ENCODE data around the gene GABBR1. TPM values are rescaled to one million over a fixed set of nuclear protein-coding genes. Genes with fewer than 3 reads are reported as not detected.
A peak's percentile ranks its signal among the peaks of the same experiment; 100 is the strongest.

Gene GABBR1
- polyA plus RNA-seq, 1 donor from 2014 or later, result 108 TPM

DNA sequence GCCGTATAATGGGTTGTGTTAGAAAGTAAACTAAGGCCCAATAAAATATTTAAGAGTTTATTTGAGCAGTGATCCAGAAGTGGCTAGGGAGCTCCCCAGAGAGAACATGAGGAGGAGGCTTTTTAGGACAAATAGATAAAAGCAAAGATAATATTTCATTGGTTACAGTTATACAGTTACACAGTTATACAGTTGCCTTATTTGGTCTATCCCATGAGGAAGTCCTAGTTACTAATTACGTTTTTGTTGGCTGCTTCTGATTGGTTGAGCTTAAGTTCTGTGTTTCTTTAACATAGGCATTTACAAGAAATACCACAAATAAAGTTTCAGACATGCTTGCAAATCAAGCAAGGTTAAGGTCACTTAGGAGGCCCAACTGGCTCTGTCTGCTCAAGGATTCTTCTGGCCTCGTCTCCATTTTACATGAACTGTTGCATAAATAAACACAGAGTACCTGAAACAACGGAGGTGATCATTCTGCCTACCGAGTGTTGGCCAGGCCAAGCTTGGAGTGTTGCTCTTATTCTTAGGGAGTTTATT lies 80.4 kb downstream of the GABBR1 start:
- H3K36me3 ChIP-seq (ENCODE audit: insufficient read depth, low read length), result no peaks in the 10 kb centered on the region
- H3K9me2 ChIP-seq (ENCODE audit: insufficient read depth, low read length), result no peaks in the 10 kb centered on the region
- peak overlapping the region; percentile 70 for H3K4me3 ChIP-seq (ENCODE audit: low read length)
- no peaks in the 10 kb centered on the region for H4K20me1 ChIP-seq (ENCODE audit: insufficient read depth)
- no peak overlapping the region for H3K27ac ChIP-seq (ENCODE audit: low read length)
- H3K79me2 ChIP-seq (replicated peaks; ENCODE audit: insufficient read depth, low read length), result no peaks in the 10 kb centered on the region
- no peak overlapping the region for H2AFZ ChIP-seq (ENCODE audit: low read depth, low read length)
- no peak for TF ChIP-seq TAF1 (IDR thresholded peaks at IDR 0.05; ENCODE audit: low read depth)
- TF ChIP-seq SMC3 (conservative IDR thresholded peaks at IDR 0.05; ENCODE audit: poor library complexity), result no peak
- no peak for TF ChIP-seq REST (IDR thresholded peaks at IDR 0.05; ENCODE audit: borderline replicate concordance)
- no peak for TF ChIP-seq MXI1 (conservative IDR thresholded peaks at IDR 0.05; ENCODE audit: poor library complexity, severe bottlenecking)
- TF ChIP-seq, protein P1, sequence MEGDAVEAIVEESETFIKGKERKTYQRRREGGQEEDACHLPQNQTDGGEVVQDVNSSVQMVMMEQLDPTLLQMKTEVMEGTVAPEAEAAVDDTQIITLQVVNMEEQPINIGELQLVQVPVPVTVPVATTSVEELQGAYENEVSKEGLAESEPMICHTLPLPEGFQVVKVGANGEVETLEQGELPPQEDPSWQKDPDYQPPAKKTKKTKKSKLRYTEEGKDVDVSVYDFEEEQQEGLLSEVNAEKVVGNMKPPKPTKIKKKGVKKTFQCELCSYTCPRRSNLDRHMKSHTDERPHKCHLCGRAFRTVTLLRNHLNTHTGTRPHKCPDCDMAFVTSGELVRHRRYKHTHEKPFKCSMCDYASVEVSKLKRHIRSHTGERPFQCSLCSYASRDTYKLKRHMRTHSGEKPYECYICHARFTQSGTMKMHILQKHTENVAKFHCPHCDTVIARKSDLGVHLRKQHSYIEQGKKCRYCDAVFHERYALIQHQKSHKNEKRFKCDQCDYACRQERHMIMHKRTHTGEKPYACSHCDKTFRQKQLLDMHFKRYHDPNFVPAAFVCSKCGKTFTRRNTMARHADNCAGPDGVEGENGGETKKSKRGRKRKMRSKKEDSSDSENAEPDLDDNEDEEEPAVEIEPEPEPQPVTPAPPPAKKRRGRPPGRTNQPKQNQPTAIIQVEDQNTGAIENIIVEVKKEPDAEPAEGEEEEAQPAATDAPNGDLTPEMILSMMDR (IDR thresholded peaks at IDR 0.05; ENCODE audit: poor library complexity, severe bottlenecking), result no peak
- no peak for TF ChIP-seq POLR2AphosphoS5 (IDR thresholded peaks at IDR 0.05)
- no peak overlapping the region for H3K9ac ChIP-seq (ENCODE audit: low read length)
- peaks cover 52% of the 10 kb centered on the region for H3K27me3 ChIP-seq (ENCODE audit: insufficient read depth, low read depth, low read length)
- H3K9me3 ChIP-seq (ENCODE audit: low read length), result no peaks in the 10 kb centered on the region
- H3K4me2 ChIP-seq (ENCODE audit: low read length), result no peak overlapping the region
- H3F3A ChIP-seq (ENCODE audit: insufficient read depth, low read length, poor library complexity, severe bottlenecking), result no peaks in the 10 kb centered on the region

GRCh38 chr6:29547573-29547972 lies 85.4 kb downstream of the GABBR1 start:
- no peaks in the 10 kb centered on the region for H4K20me1 ChIP-seq (ENCODE audit: insufficient read depth)
- no peaks in the 10 kb centered on the region for H3K79me2 ChIP-seq (replicated peaks; ENCODE audit: insufficient read depth, low read length)
- no peaks in the 10 kb centered on the region for H3K9me3 ChIP-seq (ENCODE audit: low read length)
- H3F3A ChIP-seq (ENCODE audit: insufficient read depth, low read length, poor library complexity, severe bottlenecking), result no peaks in the 10 kb centered on the region
- no peak overlapping the region for H3K27ac ChIP-seq (ENCODE audit: low read length)
- H3K4me2 ChIP-seq (ENCODE audit: low read length), result no peak overlapping the region
- no peaks in the 10 kb centered on the region for H3K9me2 ChIP-seq (ENCODE audit: insufficient read depth, low read length)
- TF ChIP-seq MXI1 (conservative IDR thresholded peaks at IDR 0.05; ENCODE audit: poor library complexity, severe bottlenecking) (no peak), SMC3 (conservative IDR thresholded peaks at IDR 0.05; ENCODE audit: poor library complexity) (no peak), TAF1 (IDR thresholded peaks at IDR 0.05; ENCODE audit: low read depth) (no peak)
- H2AFZ ChIP-seq (ENCODE audit: low read depth, low read length), result no peak overlapping the region
- H3K27me3 ChIP-seq (ENCODE audit: insufficient read depth, low read depth, low read length), result peaks cover 13% of the 10 kb centered on the region
- H3K9ac ChIP-seq (ENCODE audit: low read length), result no peak overlapping the region
- H3K36me3 ChIP-seq (ENCODE audit: insufficient read depth, low read length), result no peaks in the 10 kb centered on the region
- no peak overlapping the region for H3K4me3 ChIP-seq (ENCODE audit: low read length)

DNA sequence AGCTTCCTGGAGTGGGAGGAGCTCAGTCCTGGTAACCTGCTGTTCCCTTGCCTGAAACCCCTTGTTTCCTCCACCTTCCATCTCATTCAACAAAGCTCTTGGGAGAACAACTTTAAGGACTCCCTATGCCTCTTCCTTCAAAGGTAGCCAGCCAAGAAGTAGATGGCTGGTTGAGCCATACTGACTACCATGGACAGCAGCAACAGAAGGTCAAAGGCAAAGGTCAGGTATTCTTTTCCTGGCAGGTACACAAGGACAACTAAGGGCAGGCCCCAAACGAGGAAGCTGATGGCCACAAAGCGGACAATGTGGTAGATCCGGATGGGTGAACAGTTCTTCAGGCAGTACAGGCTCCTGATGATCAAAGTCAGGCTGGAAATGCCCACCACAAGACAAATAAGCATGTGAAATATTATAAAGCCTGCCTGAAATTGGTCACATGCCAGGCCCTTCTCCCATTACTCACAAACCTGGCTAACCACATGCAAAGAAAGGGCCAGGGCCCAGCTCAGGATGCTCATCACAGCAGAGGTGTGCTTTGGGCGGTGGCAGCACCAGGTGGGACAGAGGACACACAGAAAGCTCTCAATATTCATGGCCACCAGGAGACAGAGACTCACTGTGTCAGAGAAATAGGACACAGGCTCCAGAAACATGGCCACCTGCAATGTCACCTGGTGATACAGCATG lies 95.1 kb downstream of the GABBR1 start:
- no peak overlapping the region for H2AFZ ChIP-seq (ENCODE audit: low read depth, low read length)
- H4K20me1 ChIP-seq (ENCODE audit: insufficient read depth), result no peaks in the 10 kb centered on the region
- H3K9me2 ChIP-seq (ENCODE audit: insufficient read depth, low read length), result no peaks in the 10 kb centered on the region
- no peak overlapping the region for H3K4me2 ChIP-seq (ENCODE audit: low read length)
- TF ChIP-seq MXI1 (conservative IDR thresholded peaks at IDR 0.05; ENCODE audit: poor library complexity, severe bottlenecking), result no peak
- TF ChIP-seq RAD21 (conservative IDR thresholded peaks at IDR 0.05), result no peak
- TF ChIP-seq SMC3 (conservative IDR thresholded peaks at IDR 0.05; ENCODE audit: poor library complexity), result no peak
- TF ChIP-seq POLR2AphosphoS5 (IDR thresholded peaks at IDR 0.05), result no peak
- TF ChIP-seq EP300 (conservative IDR thresholded peaks at IDR 0.05; ENCODE audit: poor library complexity, severe bottlenecking), result no peak
- no peak for TF ChIP-seq REST (IDR thresholded peaks at IDR 0.05; ENCODE audit: borderline replicate concordance)
- no peak for TF ChIP-seq TAF1 (IDR thresholded peaks at IDR 0.05; ENCODE audit: low read depth)
- no peak for TF ChIP-seq EZH2 (IDR thresholded peaks at IDR 0.05; ENCODE audit: borderline replicate concordance, insufficient read depth, low read length, poor library complexity, severe bottlenecking)
- H3K27ac ChIP-seq (ENCODE audit: low read length), result no peak overlapping the region
- H3K4me3 ChIP-seq (ENCODE audit: low read length), result no peak overlapping the region
- H3K27me3 ChIP-seq (ENCODE audit: insufficient read depth, low read depth, low read length), result no peaks in the 10 kb centered on the region
- no peaks in the 10 kb centered on the region for H3K9me3 ChIP-seq (ENCODE audit: low read length)
- H3F3A ChIP-seq (ENCODE audit: insufficient read depth, low read length, poor library complexity, severe bottlenecking), result no peaks in the 10 kb centered on the region
- H3K79me2 ChIP-seq (replicated peaks; ENCODE audit: insufficient read depth, low read length), result no peaks in the 10 kb centered on the region
- H3K9ac ChIP-seq (ENCODE audit: low read length), result no peak overlapping the region
- no peaks in the 10 kb centered on the region for H3K36me3 ChIP-seq (ENCODE audit: insufficient read depth, low read length)
